NCI-H748 (cell line): ENCODE measurements around the gene ST3GAL3.

Experiments
- DNase-seq: peaks from one replicate; lab custom pipeline; 2025; ENCODE audit not compliant: unreplicated experiment; lab: John Stamatoyannopoulos, UW

Gene ST3GAL3

GRCh38 chr1:43908226-43908625 is 200.9 kb downstream of the ST3GAL3 start:
- no peak for DNase-seq

DNA sequence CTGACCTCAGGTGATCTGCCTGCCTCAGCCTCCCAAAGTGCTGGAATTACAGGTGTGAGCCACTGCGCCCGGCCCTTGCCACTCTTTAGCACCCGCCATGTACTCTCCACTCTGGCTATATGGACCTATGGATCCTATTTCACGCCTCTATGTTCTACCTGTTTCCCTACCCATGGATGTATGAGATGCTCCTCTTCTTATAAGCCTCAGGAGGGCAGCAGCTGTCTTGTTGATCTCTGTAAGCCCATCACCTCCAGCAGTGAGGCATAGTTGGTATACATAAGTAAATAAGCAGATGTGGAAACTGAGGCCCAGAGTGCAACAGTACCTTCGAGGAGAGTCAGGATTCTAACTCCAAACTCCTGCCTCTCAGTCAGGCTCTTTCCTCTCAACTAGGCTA is 201.5 kb downstream of the ST3GAL3 start:
- no peak for DNase-seq

GRCh38 chr1:43910343-43910742 is 203.0 kb downstream of the ST3GAL3 start:
- DNase-seq, result peak; percentile 17

DNA sequence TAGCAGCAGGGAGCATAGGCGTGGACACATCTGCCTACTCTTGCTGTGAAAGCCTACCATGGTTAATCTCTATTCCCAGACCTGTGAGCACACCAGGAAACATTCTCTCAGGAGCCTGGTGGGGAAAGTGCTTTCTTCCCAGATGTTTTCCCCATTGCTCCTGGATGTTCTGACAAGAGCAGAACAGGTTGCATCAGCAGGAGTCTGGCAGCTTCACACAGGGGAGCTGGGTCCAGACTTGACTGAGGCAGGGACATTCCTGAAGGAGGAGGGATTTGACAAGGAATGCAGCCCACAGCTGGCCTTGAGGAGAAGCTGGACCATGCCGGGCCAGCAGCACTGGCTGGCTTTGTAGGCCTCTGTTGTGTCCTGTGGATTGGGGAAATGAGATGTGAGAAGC is 205.3 kb downstream of the ST3GAL3 start:
- no peak for DNase-seq

DNA sequence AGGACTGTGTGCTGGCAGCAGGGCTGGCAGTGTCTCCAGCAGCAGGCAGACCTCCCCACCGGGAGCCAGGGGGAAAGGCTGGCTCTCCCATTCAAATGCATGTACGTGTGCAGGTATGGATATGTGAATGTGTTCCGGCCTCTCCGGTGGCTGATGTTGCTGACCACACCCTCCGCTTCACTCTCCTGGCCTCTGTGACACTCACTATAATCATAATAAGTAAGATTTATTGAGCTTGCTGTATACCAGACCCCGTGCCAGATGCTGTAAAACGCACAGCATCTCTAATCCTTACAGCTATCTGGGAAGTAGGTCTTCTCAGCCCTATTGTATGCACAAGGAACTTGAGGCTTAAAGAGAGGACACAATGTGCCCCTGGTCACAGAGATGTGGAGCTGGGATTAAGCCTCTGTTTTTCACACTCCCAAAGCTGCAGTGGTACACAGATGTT is 205.7 kb downstream of the ST3GAL3 start:
- no peak for DNase-seq

GRCh38 chr1:43913666-43914360 is 206.5 kb downstream of the ST3GAL3 start:
- DNase-seq, result no peak

DNA sequence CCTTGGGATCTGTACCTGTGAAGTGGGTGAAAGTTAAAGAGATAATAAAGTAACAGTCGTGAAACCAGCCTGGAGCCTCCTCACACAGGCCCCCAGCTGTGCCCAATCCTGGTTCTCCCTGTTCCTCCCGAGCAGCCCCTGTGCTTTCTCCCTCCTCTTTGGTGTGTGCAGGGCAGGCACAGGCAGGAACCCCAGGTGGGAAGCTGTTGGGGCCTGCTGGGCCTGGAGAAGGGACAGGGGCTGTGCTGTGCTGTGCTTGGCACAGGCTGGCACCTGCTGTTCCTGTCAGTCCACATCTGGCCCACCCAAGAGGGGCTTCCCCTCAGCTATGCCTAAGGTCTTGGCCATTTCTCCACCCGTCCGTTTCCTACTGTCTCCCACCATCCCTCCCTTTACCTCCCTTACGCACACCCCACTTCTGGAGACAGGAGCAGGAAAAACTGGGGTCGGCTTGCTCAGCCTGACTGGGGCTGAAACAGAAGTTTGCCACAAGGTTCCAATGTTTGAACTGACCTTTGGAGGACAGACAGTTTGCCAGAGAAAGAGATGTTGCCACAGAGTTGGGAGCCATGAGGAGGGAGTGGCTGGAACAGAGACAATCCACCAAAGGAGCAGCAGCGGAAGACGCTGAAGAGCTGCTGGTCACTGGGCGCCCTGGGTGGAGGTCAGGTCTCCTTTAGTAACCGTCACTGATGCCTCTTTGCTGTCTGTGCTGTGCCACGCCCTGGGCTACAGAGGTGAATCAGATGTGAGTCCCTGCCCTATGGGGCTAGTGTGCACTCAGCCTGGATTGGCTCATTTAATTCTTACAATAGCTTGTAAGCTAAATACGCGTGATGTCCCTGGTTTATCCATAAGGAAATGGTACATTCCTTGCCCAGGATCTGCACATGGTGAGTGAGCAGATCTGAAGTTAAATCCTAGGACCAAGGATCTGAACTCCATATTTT is 207.5 kb downstream of the ST3GAL3 start:
- DNase-seq, result no peak

- DNase-seq, result no peak
These were observed 212.6 kb downstream of the ST3GAL3 start for GRCh38 chr1:43919906-43920305.

DNA sequence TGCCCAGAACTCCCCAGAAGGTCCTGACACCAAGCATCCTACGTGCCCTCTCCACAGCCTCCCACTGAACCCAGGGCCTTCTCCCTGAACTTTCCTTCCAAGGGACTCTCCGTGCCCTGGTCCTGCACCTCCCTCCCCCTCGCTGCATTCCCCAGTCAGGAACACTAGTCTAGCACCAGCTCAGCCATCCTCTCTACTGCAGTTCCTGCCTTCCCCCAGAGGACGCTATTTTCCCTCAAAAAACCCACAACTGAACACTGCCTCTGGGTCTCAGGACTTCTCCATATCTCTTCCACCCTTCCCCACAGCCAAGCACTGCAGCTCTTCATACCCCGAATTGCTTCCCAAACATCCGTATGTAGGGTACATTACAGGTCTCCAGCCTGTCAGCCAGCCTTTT is 213.7 kb downstream of the ST3GAL3 start:
- DNase-seq, result no peak

- no peak for DNase-seq
These were observed 217.2 kb downstream of the ST3GAL3 start for GRCh38 chr1:43924516-43924915.

DNA sequence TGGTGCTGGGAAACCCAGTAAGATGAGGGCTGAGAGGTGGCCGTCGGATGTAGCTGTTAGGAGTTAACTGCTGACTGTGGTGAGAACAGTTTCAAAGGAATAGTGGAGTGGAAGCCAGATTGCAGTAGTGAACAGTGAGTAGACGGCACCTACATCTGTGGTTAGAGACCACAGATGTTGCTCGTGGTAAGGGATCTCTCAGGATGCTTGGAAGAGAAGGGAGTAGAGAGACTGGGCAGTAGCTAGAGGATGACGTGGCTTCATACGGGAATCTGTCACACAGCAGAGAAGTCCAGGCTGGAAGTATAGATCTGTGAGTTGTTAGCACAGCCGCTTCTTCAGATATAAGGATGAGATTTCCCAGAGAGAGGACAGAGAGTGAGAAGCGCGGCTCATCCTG is 218.5 kb downstream of the ST3GAL3 start:
- DNase-seq, result peak; percentile 26

DNA sequence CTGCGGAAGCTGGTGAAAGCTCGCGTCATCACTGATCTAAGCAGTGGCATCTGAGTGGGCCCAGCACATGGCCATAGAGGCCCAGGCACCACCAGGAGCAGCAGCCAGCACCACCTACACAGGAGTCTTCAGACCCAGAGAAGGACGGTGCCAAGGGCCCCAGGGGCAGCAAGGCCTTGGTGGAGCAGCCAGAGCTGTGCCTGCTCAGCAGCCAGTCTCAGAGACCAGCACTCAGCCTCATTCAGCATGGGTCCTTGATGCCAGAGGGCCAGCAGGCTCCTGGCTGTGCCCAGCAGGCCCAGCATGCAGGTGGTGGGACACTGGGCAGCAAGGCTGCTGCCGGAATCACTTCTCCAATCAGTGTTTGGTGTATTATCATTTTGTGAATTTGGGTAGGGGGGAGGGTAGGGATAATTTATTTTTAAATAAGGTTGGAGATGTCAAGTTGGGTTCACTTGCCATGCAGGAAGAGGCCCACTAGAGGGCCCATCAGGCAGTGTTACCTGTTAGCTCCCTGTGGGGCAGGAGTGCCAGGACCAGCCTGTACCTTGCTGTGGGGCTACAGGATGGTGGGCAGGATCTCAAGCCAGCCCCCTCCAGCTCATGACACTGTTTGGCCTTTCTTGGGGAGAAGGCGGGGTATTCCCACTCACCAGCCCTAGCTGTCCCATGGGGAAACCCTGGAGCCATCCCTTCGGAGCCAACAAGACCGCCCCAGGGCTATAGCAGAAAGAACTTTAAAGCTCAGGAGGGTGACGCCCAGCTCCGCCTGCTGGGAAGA is 223.0 kb downstream of the ST3GAL3 start:
- peak; percentile 48 for DNase-seq

- no peak for DNase-seq
These were observed 223.6 kb downstream of the ST3GAL3 start for GRCh38 chr1:43930949-43931275.

DNA sequence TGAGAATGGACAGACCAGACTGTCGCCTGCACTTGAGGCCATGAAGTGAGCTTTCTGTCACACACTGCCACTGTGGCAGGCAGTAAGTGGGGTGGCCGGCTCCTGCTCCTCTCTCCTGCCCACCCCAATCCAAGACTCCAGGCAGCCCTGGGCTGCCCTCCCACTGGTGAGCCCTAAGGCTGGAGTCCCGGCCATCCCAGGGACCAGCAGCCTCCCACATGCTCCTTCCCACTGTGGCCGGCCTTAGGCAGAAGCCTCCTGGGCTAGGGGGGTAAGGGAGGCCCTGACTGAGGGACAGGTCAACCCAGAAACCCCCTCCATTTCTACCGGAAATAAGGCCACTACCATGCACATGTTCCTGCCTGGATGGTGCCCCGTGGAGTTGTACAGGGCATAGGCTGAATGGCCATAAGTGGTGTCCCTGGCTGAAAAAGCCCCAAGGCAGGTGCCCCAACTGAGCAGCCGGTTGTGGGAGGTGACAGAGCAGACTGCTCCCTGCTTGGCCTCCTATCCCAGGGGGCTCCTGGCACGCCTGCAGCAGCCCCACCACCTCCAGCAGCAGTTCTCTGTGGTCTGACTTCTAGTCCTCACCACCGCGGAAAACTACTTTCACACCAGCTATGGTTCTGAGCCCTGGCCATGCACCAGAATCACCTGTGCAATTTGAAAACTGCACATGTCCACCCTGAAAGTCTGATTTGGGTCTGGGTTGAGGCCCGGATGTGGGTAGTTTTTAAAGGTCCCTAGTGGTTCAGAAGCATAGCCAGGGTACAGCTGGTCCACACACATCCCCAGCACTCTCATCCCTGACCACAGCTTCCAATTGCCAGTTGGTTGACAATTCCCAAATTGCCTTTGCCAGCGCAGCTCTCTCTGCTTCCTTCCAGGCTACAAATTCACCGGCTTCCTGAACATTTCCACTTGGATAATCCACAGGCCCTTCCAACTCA is 224.7 kb downstream of the ST3GAL3 start:
- DNase-seq, result no peak

DNA sequence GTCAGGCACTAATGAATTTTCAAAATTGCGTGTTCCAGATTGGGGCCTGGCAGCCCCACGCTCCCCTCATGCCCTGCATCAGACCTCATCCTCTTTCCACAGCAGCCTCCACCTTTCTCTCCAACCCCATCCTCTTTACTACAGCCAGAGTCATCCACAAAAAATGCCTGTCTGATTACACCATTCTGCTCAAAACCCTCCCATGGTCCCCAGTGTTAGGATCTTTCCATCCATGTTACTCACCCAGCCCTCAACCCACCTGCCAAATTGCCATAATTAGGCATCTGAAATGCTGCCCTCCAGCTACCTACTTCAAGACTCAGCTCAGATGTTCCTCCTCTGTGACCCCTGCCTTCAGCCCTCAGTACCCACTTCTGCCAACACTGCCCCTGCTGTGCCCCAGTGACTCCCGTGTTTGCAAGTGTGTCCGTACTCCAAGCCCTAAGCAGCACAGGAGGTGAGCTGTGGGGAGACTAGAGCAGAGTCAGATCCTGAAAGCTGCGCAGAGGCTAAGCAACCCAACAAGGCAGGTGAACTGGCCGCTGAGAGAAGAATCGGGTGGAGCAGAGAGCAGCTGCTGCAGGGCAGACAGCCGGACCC is 225.6 kb downstream of the ST3GAL3 start:
- peak; percentile 80 for DNase-seq

DNA sequence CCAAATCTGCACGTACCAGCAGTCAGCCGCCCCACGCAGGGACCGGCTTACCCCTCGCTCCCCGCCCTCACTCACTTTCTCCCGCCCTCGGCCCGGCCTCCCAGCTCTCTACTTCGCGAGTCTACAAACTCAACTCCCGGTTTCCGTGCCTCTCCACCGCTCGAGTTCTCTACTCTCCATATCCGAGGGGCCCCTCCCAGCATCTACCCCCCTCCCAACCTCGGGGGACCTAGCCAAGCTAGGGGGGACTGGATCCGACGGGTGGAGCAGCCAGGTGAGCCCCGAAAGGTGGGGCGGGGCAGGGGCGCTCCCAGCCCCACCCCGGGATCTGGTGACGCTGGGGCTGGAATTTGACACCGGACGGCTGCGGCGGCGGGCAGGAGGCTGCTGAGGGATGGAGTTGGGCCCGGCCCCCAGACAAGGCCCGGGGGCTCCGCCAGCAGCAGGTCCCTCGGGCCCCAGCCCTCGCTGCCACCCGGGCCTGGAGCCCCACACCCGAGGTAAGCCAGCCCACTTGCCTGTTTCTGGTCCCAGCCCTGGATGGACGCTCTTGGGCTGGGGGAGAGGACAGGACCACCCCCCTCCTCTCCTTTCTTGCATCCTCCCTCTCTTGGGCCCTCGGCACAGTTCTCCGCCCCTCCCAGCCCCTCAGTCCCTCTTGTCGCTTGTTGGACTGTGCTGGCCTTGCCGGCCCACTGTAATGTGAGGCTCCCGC is 226.2 kb downstream of the ST3GAL3 start, which contains the start of gene ARTN:
Gene ARTN, plus strand, starts transcription at position 416 of the 715 bp plus-strand sequence. CDS start 1,856 bp downstream, outside the sequence.
- DNase-seq, result peak; percentile 82

GRCh38 chr1:43934101-43934985 is 227.0 kb downstream of the ST3GAL3 start:
- DNase-seq, result peak; percentile 91

- no peak for DNase-seq
These were observed 227.6 kb downstream of the ST3GAL3 start for GRCh38 chr1:43934986-43935324.
